Activated naive CD8-positive, alpha-beta T cell treated with anti-CD3 and anti-CD28 coated beads for 36 hours (primary cell): Measurements from ENCODE around the gene STXBP6. TPM values are rescaled to one million over a fixed set of nuclear protein-coding genes. Genes with fewer than 3 reads are reported as not detected.

ENCODE experiments used
- DNase-seq: peaks from one replicate; pipeline ENCODE4 v3.0.0; 2021
- H3K27ac Mint-ChIP-seq: one replicate; pipeline ENCODE4 v1.8.0; 2022; ENCODE audit warnings: mild to moderate bottlenecking, moderate library complexity, mixed read lengths
- H3K27me3 Mint-ChIP-seq: one replicate; pipeline ENCODE4 v1.8.0; 2022; ENCODE audit warnings: mild to moderate bottlenecking, mixed read lengths
- H3K36me3 Mint-ChIP-seq: one replicate; pipeline ENCODE4 v1.8.0; 2021; ENCODE audit warnings: mild to moderate bottlenecking, mixed read lengths
- H3K4me1 Mint-ChIP-seq: one replicate; pipeline ENCODE4 v1.8.0; 2021; ENCODE audit warnings: mixed read lengths
- H3K4me3 Mint-ChIP-seq: one replicate; pipeline ENCODE4 v1.8.0; 2022; ENCODE audit warnings: mild to moderate bottlenecking, moderate library complexity, mixed read lengths
- H3K9me3 Mint-ChIP-seq: one replicate; pipeline ENCODE4 v1.8.0; 2022; ENCODE audit warnings: mixed read lengths
- total RNA-seq, 2 experiments: library from RNA; stranded (reverse); gene quantifications; one replicate each; pipeline ENCODE4 v1.2.3, GENCODE V29; 2021

Gene STXBP6
- total RNA-seq, 2 experiments from 2014 or later, result not detected

DNA sequence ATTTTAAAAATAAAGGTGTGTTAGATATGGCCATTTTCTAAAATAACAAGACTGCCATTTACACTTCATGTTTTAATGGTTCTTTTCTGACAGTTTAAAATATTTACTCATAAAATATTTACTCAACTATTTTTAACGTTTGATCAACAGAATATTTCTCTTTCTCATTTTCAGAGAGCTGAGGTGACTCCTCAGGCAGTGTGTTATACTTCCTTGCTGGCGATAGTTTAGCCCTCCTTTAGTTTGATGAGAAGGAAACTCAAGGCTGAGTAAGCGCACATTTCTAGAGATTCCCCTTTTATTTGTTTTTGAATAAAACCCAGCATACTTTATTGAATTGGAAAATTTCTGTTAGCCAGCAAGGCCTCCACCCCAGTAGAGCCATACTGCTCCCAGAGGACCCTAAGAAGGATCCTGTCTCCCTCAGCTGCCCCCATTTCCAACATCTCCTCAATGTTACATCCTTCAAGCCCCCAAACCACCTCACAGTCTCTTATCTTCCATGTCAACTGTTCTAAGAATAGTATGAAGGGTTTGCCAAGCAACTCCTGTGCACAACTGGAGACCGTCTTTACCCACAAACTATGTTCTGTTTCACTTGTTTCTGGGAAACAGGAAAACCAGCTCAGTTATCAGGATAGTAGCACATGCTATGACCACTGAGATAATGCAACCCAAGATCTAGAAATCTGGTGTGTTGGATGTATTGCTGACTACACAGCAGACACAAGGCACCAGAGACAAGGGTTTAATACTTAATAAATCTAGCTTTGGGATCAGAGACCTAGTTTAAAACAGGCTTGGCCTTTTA, 129.5 kb downstream of the STXBP6 start:
- no peaks in the 10 kb centered on the region for H3K9me3 Mint-ChIP-seq
- no peaks in the 10 kb centered on the region for H3K4me1 Mint-ChIP-seq
- H3K27me3 Mint-ChIP-seq, result peaks cover 10% of the 10 kb centered on the region
- H3K36me3 Mint-ChIP-seq, result no peaks in the 10 kb centered on the region
- no peak overlapping the region for H3K4me3 Mint-ChIP-seq
- no peak overlapping the region for H3K27ac Mint-ChIP-seq
- no peak for DNase-seq

DNA sequence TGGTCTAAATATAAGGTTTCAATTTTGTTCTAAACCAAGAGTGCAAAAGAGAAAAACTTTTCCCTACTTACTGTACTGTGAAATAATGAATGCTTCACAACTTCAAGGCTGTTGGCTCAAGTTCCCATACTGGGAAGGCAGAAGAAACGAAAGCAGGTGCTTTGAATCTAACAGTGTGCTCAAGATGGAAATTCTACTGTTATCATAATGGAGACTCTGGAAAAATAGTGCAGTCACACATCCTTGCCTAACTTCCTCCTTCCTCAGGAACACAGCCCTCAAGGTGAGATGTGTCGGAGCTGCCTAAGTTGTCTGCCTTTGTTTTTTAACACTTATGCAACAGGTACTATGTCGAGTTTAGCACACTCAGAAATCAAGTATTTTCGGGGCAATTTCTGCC, 131.1 kb downstream of the STXBP6 start:
- H3K4me1 Mint-ChIP-seq, result no peaks in the 10 kb centered on the region
- H3K9me3 Mint-ChIP-seq, result no peaks in the 10 kb centered on the region
- no peak overlapping the region for H3K4me3 Mint-ChIP-seq
- H3K36me3 Mint-ChIP-seq, result no peaks in the 10 kb centered on the region
- H3K27ac Mint-ChIP-seq, result no peak overlapping the region
- H3K27me3 Mint-ChIP-seq, result peaks cover 11% of the 10 kb centered on the region
- DNase-seq, result no peak

DNA sequence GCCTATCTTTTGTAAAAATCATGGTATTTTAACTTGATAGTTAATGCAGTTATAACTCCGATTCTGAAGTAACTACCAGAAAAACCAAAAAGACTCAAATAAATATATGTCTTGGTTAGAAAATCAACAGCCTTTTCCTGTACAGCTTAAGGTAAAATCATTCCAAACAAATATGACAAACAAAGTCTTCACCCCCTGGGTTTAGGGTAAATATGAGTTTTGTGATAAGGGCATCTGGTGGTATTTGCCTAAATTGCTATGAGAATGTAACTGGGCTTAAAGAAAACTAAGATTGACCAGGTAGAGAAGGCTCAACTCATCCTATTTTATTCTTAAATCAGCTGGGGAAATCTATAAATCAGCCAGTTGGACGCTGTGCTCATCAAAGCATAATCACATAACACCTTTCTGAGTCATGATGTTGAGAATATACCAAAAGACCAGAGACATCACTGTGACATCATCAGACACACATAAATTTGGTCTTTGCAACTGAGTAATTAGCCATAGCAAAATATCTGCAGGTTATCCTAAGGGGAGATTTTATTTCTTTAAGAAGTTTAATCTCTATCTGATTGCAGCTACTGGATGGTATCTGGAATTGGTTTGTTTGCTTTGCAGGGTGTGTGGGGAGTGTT, 133.9 kb downstream of the STXBP6 start:
- H3K36me3 Mint-ChIP-seq, result no peaks in the 10 kb centered on the region
- peaks cover 8% of the 10 kb centered on the region for H3K27me3 Mint-ChIP-seq
- no peak overlapping the region for H3K4me3 Mint-ChIP-seq
- no peak overlapping the region for H3K27ac Mint-ChIP-seq
- no peaks in the 10 kb centered on the region for H3K9me3 Mint-ChIP-seq
- H3K4me1 Mint-ChIP-seq, result no peaks in the 10 kb centered on the region
- DNase-seq, result no peak

DNA sequence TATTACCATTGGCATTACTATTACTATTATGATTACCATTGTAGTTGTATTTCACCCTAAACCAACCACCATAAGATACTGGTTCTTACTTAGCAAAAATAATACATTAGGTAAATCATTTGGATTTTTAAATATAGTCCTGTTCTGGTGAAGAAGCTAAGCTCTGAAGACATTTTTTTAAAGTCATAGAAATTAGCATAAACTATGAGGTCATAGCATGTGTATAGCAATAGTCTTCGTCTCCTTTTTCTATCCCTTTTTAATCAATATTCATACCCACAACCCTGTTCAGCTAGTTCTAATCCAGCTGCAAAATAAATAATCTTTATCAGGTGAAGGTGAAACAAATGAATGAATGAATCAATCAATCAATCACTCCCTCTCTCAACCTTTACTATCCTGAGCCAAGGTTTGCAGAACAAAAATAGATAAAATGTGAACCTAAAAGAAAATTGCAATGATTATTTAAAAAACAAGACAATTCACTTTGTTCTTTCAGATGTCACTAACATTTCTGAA, 134.5 kb downstream of the STXBP6 start:
- H3K4me3 Mint-ChIP-seq, result no peak overlapping the region
- no peaks in the 10 kb centered on the region for H3K4me1 Mint-ChIP-seq
- no peaks in the 10 kb centered on the region for H3K9me3 Mint-ChIP-seq
- no peaks in the 10 kb centered on the region for H3K36me3 Mint-ChIP-seq
- H3K27ac Mint-ChIP-seq, result no peak overlapping the region
- peaks cover 8% of the 10 kb centered on the region for H3K27me3 Mint-ChIP-seq
- no peak for DNase-seq

DNA sequence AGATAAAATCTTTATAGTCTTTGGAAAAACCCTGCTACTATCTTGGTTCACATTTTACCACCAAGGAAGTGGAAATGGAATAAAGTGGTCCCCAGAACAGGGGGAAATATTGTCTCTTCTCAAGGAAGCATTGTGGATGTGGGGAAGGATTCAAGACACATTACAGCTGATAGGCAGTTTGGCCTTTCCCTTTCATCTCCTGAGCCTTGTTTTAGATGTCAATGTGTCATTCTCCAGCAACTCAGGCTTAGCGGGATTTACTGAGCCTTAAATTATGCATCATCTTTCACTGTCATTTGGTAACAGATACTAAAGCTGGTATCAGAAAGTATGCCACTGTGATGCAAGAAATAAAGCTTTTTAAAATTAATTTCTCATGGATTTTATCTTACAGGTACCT, 136.2 kb downstream of the STXBP6 start:
- Mint-ChIP-seq H3K4me1 (no peaks in the 10 kb centered on the region), H3K4me3 (no peak overlapping the region)

DNA sequence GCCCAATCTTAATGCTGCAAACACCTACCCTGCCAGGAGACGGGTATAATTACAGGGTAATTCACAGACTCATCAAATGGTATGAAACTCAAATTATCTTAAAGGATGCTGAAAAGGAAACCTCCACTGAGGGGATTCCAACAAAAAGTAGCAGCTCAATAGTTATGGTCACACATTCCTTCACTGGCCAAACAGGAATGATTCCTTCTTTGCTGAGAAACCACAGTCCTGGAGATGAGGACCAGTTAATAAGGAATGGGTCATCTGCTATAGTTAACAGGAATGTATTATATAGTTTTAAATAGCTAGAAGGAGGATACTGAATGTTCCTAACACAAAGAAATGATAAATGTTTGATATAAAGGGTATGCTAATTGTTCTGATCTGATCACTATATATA, 136.9 kb downstream of the STXBP6 start:
- Mint-ChIP-seq H3K4me3 (no peak overlapping the region), H3K9me3 (no peaks in the 10 kb centered on the region), H3K27ac (no peak overlapping the region), H3K36me3 (no peaks in the 10 kb centered on the region), H3K4me1 (no peaks in the 10 kb centered on the region), H3K27me3 (peaks cover 12% of the 10 kb centered on the region)
- DNase-seq, result no peak

More for the DNA sequence above, 136.2 kb downstream of the STXBP6 start:
- Mint-ChIP-seq H3K27ac (no peak overlapping the region), H3K27me3 (peaks cover 12% of the 10 kb centered on the region), H3K36me3 (no peaks in the 10 kb centered on the region), H3K9me3 (no peaks in the 10 kb centered on the region)
- DNase-seq, result no peak

DNA sequence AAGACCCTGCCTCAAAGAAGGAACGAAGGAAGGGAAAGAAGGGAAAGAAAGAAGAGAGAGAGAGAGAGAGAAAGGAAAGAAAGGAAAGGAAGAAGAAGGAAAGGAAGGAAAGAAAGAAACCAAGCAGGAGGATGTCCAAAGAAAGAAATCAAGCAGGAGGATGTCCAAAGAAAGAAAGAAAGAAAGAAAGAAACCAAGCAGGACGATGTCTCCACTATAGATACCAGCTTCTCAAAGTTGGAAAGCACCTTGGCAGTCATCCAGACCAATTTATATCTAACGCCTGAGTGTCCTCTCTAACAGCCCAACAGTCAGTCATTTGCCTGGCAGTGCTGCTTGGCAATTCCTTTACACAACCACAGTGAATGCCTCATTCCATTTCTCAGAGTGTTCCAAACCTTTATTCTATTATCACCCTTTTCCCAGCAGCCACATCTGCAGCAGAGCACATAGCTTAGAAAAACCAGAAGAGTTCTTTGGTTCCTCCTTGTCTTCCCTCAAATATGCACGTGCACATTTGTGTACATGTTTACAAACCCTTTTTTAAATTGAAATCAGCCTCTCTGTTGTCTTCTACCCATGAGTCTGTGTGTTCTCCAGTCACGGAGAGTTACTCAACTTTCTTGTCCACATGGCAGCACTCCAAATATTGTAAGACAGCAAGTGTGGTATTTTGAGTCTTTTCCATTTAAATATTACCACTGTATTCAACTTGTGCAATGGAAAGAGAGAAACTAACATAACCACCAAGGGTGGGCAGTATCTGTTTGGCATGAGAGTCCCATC, 138.4 kb downstream of the STXBP6 start:
- no peak overlapping the region for H3K4me3 Mint-ChIP-seq
- H3K27me3 Mint-ChIP-seq, result peaks cover 12% of the 10 kb centered on the region
- no peaks in the 10 kb centered on the region for H3K9me3 Mint-ChIP-seq
- no peaks in the 10 kb centered on the region for H3K4me1 Mint-ChIP-seq
- H3K27ac Mint-ChIP-seq, result no peak overlapping the region
- no peaks in the 10 kb centered on the region for H3K36me3 Mint-ChIP-seq
- DNase-seq, result no peak

DNA sequence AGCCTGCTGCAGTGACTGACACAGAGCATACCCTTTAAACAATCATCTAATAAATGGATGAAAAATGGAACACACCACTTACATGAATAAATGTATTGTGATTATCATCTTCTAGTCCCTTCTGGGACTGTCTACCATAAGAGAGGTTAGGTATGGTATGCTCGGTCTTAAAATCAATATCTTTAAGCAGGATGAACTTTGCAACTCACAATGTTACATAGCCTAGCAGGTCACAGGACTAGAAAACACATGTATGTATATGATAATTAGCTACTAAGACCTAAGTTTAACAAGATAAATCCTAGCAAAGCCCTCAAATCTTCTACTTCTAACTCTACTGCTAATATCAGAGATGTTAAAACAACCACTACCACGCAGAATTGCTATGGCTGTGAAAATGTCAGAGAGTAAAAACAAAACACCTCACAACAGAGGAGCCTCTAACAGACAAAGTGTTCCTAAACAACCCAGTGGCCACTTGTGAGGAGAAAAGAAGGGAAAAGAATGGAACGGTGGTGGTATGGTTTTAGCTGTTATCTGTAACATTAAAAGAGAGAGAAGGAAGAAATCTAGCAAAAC, 139.4 kb downstream of the STXBP6 start:
- Mint-ChIP-seq H3K4me3 (no peak overlapping the region), H3K4me1 (no peaks in the 10 kb centered on the region), H3K27me3 (peaks cover 9% of the 10 kb centered on the region), H3K9me3 (no peaks in the 10 kb centered on the region), H3K36me3 (no peaks in the 10 kb centered on the region), H3K27ac (no peak overlapping the region)
- DNase-seq, result no peak

DNA sequence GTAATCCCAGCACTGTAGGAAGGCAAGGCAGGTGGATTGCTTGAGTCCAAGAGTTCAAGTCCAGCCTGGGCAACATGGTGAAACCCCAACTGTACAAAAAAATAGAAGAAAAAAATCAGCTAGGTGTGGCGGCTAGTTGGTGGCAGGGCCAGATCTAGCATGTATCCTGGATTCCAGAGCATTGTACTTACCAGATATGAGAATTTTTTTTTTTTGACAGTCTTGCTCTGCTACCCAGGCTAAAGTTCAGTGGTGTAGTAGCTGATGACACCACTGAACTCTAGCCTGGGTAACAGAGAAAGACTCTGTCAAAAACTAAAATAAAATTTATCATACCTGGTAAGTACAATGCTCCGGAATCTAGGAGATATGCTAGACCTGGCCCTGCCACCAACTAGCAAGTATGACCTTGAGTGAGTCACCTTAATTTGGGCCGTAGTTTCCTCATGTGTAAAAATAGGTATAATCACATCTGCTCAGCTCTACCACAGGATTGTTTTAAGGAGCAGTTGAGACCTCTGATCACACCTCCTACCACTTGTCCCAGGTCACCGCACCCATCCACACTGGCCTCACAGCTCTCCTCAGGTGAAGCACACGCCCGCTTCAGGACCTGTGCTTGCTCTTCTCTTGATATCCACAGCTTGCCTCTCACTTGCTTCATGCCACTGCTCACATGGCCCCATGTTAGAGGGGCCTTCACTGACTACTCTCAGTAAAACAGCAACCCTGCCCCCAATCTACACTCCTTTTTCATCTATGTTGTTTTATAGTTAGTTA, 140.2 kb downstream of the STXBP6 start:
- Mint-ChIP-seq H3K4me3 (no peak overlapping the region), H3K9me3 (no peaks in the 10 kb centered on the region), H3K36me3 (no peaks in the 10 kb centered on the region), H3K27ac (no peak overlapping the region), H3K27me3 (peaks cover 12% of the 10 kb centered on the region), H3K4me1 (no peaks in the 10 kb centered on the region)
- DNase-seq, result no peak

DNA sequence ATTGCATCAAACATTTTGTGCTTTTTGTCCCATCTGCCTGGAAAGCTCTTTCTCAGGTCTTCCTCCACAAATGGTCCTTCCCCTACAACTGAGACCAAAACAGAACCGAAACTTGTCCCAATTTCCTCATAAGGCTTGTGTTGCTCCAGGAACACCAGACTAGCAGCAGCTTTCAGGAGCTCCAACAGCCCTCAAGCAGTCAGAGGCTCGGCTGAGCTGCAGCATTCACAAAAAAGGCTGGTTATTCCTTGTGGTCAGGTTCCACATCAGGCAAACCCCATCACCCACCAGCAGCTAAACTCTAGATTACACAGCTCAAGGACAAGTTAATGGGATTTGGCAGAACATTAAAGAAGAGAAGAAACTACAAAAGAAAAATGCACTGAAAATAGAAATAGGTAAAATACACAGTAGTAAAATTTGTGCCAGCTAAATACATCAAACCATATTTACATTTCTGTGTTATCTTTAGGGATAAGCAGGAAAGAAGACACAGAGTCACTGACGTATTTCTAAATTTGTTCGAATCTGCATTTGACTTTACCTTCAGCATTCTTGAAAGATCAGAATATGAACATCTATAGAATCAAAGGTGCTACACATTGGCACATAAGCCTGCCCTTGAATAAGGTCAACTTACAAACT, 141.2 kb downstream of the STXBP6 start:
- Mint-ChIP-seq H3K27ac (no peak overlapping the region), H3K4me3 (no peak overlapping the region), H3K9me3 (no peaks in the 10 kb centered on the region), H3K4me1 (no peaks in the 10 kb centered on the region), H3K36me3 (no peaks in the 10 kb centered on the region), H3K27me3 (peaks cover 7% of the 10 kb centered on the region)
- no peak for DNase-seq

DNA sequence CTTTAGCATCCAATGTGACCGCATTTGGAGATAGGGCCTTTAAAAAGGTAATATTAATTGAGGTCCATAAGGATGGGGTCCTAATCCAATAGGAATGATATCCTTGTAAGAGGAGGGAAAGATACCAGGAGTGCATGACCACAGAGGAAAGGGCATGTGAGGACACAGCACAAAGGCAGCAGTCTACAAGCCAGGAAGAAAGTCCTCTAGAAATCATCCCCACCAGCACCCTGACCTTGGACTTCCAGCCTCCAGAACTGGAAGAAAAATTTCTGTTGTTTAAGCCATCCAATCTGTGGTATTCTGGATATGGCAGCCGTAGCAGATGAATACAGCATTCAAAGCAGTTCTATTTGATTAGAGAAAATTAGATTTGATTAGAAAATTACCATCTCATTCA, 145.4 kb downstream of the STXBP6 start:
- Mint-ChIP-seq H3K4me3 (no peak overlapping the region), H3K9me3 (no peaks in the 10 kb centered on the region), H3K27me3 (peaks cover 7% of the 10 kb centered on the region), H3K36me3 (no peaks in the 10 kb centered on the region), H3K27ac (no peak overlapping the region), H3K4me1 (no peaks in the 10 kb centered on the region)
- no peak for DNase-seq

DNA sequence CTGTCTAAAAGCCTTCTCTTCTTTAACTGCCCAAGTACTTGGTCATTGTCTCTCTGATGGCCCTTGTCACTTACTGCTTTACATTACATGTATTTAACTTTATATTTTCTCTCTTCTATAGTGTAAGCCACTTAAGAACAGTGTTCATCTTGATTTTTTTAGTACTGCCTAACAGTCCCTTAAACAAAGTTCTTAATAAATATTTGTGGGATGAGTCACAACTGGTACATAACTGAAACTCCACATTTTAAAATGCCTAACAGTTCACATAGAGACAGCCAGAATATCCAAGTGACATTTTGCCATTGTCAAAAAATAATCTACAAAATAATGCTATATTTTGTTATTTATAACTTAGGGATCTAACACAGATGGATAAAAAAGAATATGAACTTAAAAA, 146.6 kb downstream of the STXBP6 start:
- Mint-ChIP-seq H3K4me1 (no peaks in the 10 kb centered on the region), H3K9me3 (no peaks in the 10 kb centered on the region), H3K27ac (no peak overlapping the region), H3K27me3 (peaks cover 8% of the 10 kb centered on the region), H3K36me3 (no peaks in the 10 kb centered on the region), H3K4me3 (no peak overlapping the region)
- DNase-seq, result no peak

DNA sequence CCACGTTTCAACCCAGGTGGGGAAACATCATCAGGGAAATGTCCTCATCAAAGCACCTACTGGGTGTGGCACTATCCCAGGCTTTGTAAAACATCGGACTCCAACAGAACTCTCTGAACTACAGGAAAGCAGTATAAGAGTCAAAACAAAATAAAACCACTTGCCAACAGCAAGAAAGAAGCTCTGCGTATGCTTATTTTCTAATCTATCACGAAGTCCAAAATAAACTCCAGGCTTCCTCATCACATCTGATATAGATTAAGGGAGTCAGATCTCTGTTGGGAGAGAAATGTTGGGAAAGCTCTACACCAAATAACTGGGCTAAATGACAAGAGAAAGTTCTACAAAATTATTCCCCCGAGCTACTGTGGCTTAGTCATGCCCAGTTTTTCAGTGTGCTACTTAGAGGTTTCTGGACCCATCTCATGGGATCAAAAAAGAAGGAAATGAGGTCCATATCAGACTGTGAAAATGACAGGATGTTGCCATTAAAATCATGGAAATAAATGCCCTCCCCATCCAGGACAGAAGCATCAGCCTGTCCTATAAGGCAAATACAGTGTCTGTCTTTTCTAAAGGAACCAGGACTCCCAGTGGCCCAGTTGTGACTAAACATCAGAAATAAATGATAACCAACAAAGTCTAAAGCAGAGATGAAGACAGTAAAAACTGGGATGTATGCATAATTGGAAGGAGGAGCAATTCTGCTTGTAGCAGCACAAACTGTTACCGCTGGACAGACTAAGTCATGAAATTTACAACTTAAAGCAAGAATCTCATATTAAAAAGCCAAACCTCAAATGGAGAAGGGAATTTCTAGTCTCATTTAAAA, 149.5 kb downstream of the STXBP6 start:
- Mint-ChIP-seq H3K36me3 (no peaks in the 10 kb centered on the region), H3K4me1 (no peaks in the 10 kb centered on the region)

More for the DNA sequence above, 149.5 kb downstream of the STXBP6 start:
- Mint-ChIP-seq H3K27me3 (peaks cover 23% of the 10 kb centered on the region), H3K4me3 (no peak overlapping the region), H3K27ac (no peak overlapping the region), H3K9me3 (no peaks in the 10 kb centered on the region)
- DNase-seq, result no peak
